ENCODE measurements around the gene HNRNPR. TPM values are rescaled to one million over a fixed set of nuclear protein-coding genes. Genes with fewer than 3 reads are reported as not detected.

The HNRNPR gene
- polyA plus RNA-seq, 1 of the 3 experiments (the other 2 are of a cell fraction) = 111 TPM

GRCh38 chr1:23283667-23284602 lies 60.1 kb downstream of the HNRNPR start:
- WGBS (ENCODE audit: low lambda C conversion rate) = 79% methylated on average over 4 of the region's 4 CpGs
- Histone ChIP-seq H3K4me2 (peak overlapping the region; percentile 14; the same call in 1 of the 2 replicates), H2AFZ (ENCODE audit: low read depth) (no peak overlapping the region), H4K20me1 (ENCODE audit: insufficient read depth) (no peaks in the 10 kb centered on the region), H3K79me2 (ENCODE audit: insufficient read depth) (no peaks in the 10 kb centered on the region), H3K9me2 (no peaks in the 10 kb centered on the region), H3K4me1 (ENCODE audit: control insufficient read depth in 1 of 2, insufficient read depth in 2 of 2, low read depth in 1 of 2, low read length in 1 of 2) (peaks cover 0 to 12% of the 10 kb centered on the region in 2 experiments; a peak in 3 of 4 replicates), H3K9me3 (no peaks in the 10 kb centered on the region), H3K27ac (ENCODE audit: low read depth in 2 of 2, low read length in 1 of 2) (peak overlapping the region; percentile 66 to 67; a peak in 3 of 4 replicates), H3K4me3 (ENCODE audit: low read depth in 2 of 2, low read length in 1 of 2) (no peak overlapping the region), H3K9ac (peak overlapping the region; percentile 21; the same call in 1 of the 2 replicates), H3K27me3 (ENCODE audit: insufficient read depth) (no peaks in the 10 kb centered on the region), H3F3A (replicated peaks; ENCODE audit: insufficient read depth) (peaks cover 49% of the 10 kb centered on the region), H3K36me3 (replicated peaks in 1 of 2; ENCODE audit: control insufficient read depth in 1 of 2, insufficient read depth in 2 of 2, low read length in 1 of 2) (peaks cover 52 to 79% of the 10 kb centered on the region in 2 experiments)
- ChIA-PET POLR2A (no interaction called here), CTCF (interaction anchor here (1.3 kb wide), 1 partner anchor 185 kb away, joined by 4 read pairs; no protein-coding TSS in a partner anchor)
- no peak for TF ChIP-seq GABPA (IDR thresholded peaks at IDR 0.05; ENCODE audit: low read depth)
- 0 out of 2 replicates have a peak, but pooled peaks have one; percentile 4 for TF ChIP-seq JUND (IDR thresholded peaks at IDR 0.05)
- peak; percentile 38; the same call in 1 of the 2 replicates for TF ChIP-seq FOSL2 (IDR thresholded peaks at IDR 0.05; ENCODE audit: borderline replicate concordance, low read depth)
- no peak for TF ChIP-seq RCOR1 (IDR thresholded peaks at IDR 0.05; ENCODE audit: low read length)
- peak; percentile 47 for TF ChIP-seq PBX3 (IDR thresholded peaks at IDR 0.05)
- DNase-seq = no peak

- CTCF ChIA-PET = interaction anchor here (1.3 to 1.7 kb wide), 2 partner anchors 98 to 184 kb away, joined by 4 to 6 read pairs; no protein-coding TSS in a partner anchor
- Histone ChIP-seq H3K9me2 (no peaks in the 10 kb centered on the region), H3K36me3 (replicated peaks in 1 of 2; ENCODE audit: control insufficient read depth in 1 of 2, insufficient read depth in 2 of 2, low read length in 1 of 2) (peaks cover 42 to 69% of the 10 kb centered on the region in 2 experiments), H3K27me3 (ENCODE audit: insufficient read depth) (no peaks in the 10 kb centered on the region), H4K20me1 (ENCODE audit: insufficient read depth) (no peaks in the 10 kb centered on the region), H3F3A (replicated peaks; ENCODE audit: insufficient read depth) (peaks cover 47% of the 10 kb centered on the region), H3K9me3 (no peaks in the 10 kb centered on the region), H3K9ac (no peak overlapping the region), H3K4me3 (ENCODE audit: low read depth in 2 of 2, low read length in 1 of 2) (no peak overlapping the region), H3K4me2 (peak overlapping the region; percentile 14; the same call in 1 of the 2 replicates), H3K79me2 (ENCODE audit: insufficient read depth) (no peaks in the 10 kb centered on the region), H3K4me1 (ENCODE audit: control insufficient read depth in 1 of 2, insufficient read depth in 2 of 2, low read depth in 1 of 2, low read length in 1 of 2) (peaks cover 0 to 12% of the 10 kb centered on the region in 2 experiments; a peak in 3 of 4 replicates), H3K27ac (ENCODE audit: low read depth in 2 of 2, low read length in 1 of 2) (peak overlapping the region; percentile 66 to 72), H2AFZ (ENCODE audit: low read depth) (no peak overlapping the region)
- POLR2A ChIA-PET = no interaction called here
- WGBS (ENCODE audit: low lambda C conversion rate) = 34% methylated on average over 5 of the region's 5 CpGs
- DNase-seq = no peak
- peak; percentile 61 for TF ChIP-seq PBX3 (IDR thresholded peaks at IDR 0.05)
- TF ChIP-seq POLR2AphosphoS5 (IDR thresholded peaks at IDR 0.05; ENCODE audit: low read depth, low read length) = 0 out of 2 replicates have a peak, but pooled peaks have one; percentile 10
- TF ChIP-seq FOSL2 (IDR thresholded peaks at IDR 0.05; ENCODE audit: borderline replicate concordance, low read depth) = peak; percentile 72
- TF ChIP-seq JUND (IDR thresholded peaks at IDR 0.05) = peak; percentile 56; the same call in 1 of the 2 replicates
- no peak for TF ChIP-seq RCOR1 (IDR thresholded peaks at IDR 0.05; ENCODE audit: low read length)
- no peak for TF ChIP-seq NFIC (IDR thresholded peaks at IDR 0.05; ENCODE audit: borderline replicate concordance)
These were observed 61.1 kb downstream of the HNRNPR start for GRCh38 chr1:23282957-23283356.
